Muscle of leg (tissue), 11 donors: ENCODE results near the gene HRH1. TPM values are rescaled to one million over a fixed set of nuclear protein-coding genes. Genes with fewer than 3 reads are reported as not detected.
"Not testable (repeated sequence)": the region's sequence is repeated elsewhere in the genome, so short reads cannot be mapped to it uniquely, and the experiment has no call there.

Source experiments
- DNase-seq: peaks from one replicate; pipeline ENCODE4 v3.0.0; 2013
- H3K27ac ChIP-seq: one replicate; pipeline ENCODE4 v1.5.1; 2013; ENCODE audit warnings: mild to moderate bottlenecking, low read length, control low read depth
- H3K27me3 ChIP-seq: one replicate; pipeline ENCODE4 v1.6.1; 2013; ENCODE audit warnings: low read length; ENCODE audit not compliant: control insufficient read depth, insufficient read depth
- H3K36me3 ChIP-seq: one replicate; pipeline ENCODE4 v1.6.1; 2013; ENCODE audit warnings: low read length; ENCODE audit not compliant: control insufficient read depth, insufficient read depth
- H3K4me1 ChIP-seq: one replicate; pipeline ENCODE4 v1.6.1; 2013; ENCODE audit warnings: low read length; ENCODE audit not compliant: control insufficient read depth, insufficient read depth
- H3K4me3 ChIP-seq: one replicate; pipeline ENCODE4 v1.5.1; 2013; ENCODE audit warnings: low read length, control low read depth
- H3K9me3 ChIP-seq: replicated peaks from 2 replicates; pipeline ENCODE4 v1.6.1; 2013; ENCODE audit warnings: low read depth, low read length; ENCODE audit not compliant: control insufficient read depth
- WGBS: methylation state at CpG from one replicate; pipeline ENCODE4 v1.1.5; 2013; ENCODE audit warnings: missing lambda C conversion rate; ENCODE audit not compliant: insufficient coverage; 5-methylcytosine and 5-hydroxymethylcytosine counted together
- polyA plus RNA-seq, 8 donors: library from polyadenylated mRNA; unstranded; fragments of 120-200 nt; gene quantifications; one replicate each; pipeline versions ENCODE4 v1.2.1 to v1.2.3, GENCODE V29; 2013; ENCODE audit warnings: inconsistent platforms in 1 of 8, low replicate concordance in 1 of 8; ENCODE audit not compliant: insufficient read length in 8 of 8, insufficient read depth in 1 of 8
- total RNA-seq: library from RNA; stranded (reverse); fragments of 120-200 nt; gene quantifications from one replicate; pipeline ENCODE4 v1.2.4, GENCODE V29; 2013

The HRH1 gene
- total and polyA plus RNA-seq, 9 donors, result 1.6 to 6.2 (median 3.2) TPM

- Histone ChIP-seq H3K9me3 (no peaks in the 10 kb centered on the region), H3K4me1 (peaks cover 20% of the 10 kb centered on the region), H3K27ac (no peak overlapping the region), H3K36me3 (no peaks in the 10 kb centered on the region), H3K4me3 (no peak overlapping the region), H3K27me3 (peaks cover 52% of the 10 kb centered on the region)
- 74% methylated on average over 4 of the region's 4 CpGs for WGBS
- no peak for DNase-seq
These were observed 1.7 kb downstream of the HRH1 start for GRCh38 chr3:11156026-11156410.

GRCh38 chr3:11157421-11157820 lies 3.1 kb downstream of the HRH1 start:
- H3K27me3 ChIP-seq, result peaks cover 46% of the 10 kb centered on the region
- 60% methylated on average over 1 of the region's 7 CpGs for WGBS
- peaks cover 20% of the 10 kb centered on the region for H3K4me1 ChIP-seq

GRCh38 chr3:11159421-11159904 lies 5.2 kb downstream of the HRH1 start:
- DNase-seq, result peak; percentile 96
- H3K9me3 ChIP-seq, result no peaks in the 10 kb centered on the region
- H3K36me3 ChIP-seq, result no peaks in the 10 kb centered on the region
- H3K27ac ChIP-seq, result peak overlapping the region; percentile 80
- no peak overlapping the region for H3K4me3 ChIP-seq
- WGBS, result 14% methylated on average over 3 of the region's 5 CpGs
- peaks cover 17% of the 10 kb centered on the region for H3K4me1 ChIP-seq
- peaks cover 38% of the 10 kb centered on the region for H3K27me3 ChIP-seq

More at GRCh38 chr3:11157421-11157820, 3.1 kb downstream of the HRH1 start:
- no peak for DNase-seq
- Histone ChIP-seq H3K27ac (no peak overlapping the region), H3K9me3 (no peaks in the 10 kb centered on the region), H3K4me3 (no peak overlapping the region), H3K36me3 (no peaks in the 10 kb centered on the region)

- peaks cover 20% of the 10 kb centered on the region for H3K27me3 ChIP-seq
- no peak overlapping the region for H3K4me3 ChIP-seq
- WGBS, result 77% methylated on average over 4 of the region's 7 CpGs
- H3K36me3 ChIP-seq, result no peaks in the 10 kb centered on the region
- H3K4me1 ChIP-seq, result peaks cover 17% of the 10 kb centered on the region
- H3K9me3 ChIP-seq, result no peaks in the 10 kb centered on the region
- no peak overlapping the region for H3K27ac ChIP-seq
- no peak for DNase-seq
These were observed 7.4 kb downstream of the HRH1 start for GRCh38 chr3:11161666-11162065.

- Histone ChIP-seq H3K36me3 (no peaks in the 10 kb centered on the region), H3K27ac (no peak overlapping the region), H3K27me3 (peaks cover 10% of the 10 kb centered on the region), H3K9me3 (no peaks in the 10 kb centered on the region), H3K4me3 (no peak overlapping the region), H3K4me1 (peaks cover 17% of the 10 kb centered on the region)
- DNase-seq, result no peak
- WGBS, result 59% methylated on average over 6 of the region's 6 CpGs
These were observed 8.4 kb downstream of the HRH1 start for GRCh38 chr3:11162401-11163345.

GRCh38 chr3:11164607-11165006 lies 10.3 kb downstream of the HRH1 start:
- peak; percentile 87 for DNase-seq
- no peaks in the 10 kb centered on the region for H3K9me3 ChIP-seq
- peak overlapping the region; percentile 51 for H3K27ac ChIP-seq
- peaks cover 10% of the 10 kb centered on the region for H3K27me3 ChIP-seq
- no peak overlapping the region for H3K4me3 ChIP-seq
- peaks cover 18% of the 10 kb centered on the region for H3K4me1 ChIP-seq
- WGBS, result 21% methylated on average over 5 of the region's 5 CpGs
- H3K36me3 ChIP-seq, result no peaks in the 10 kb centered on the region

- no peak for DNase-seq
- Histone ChIP-seq H3K27me3 (peaks cover 10% of the 10 kb centered on the region), H3K27ac (no peak overlapping the region), H3K4me3 (no peak overlapping the region), H3K36me3 (no peaks in the 10 kb centered on the region), H3K9me3 (no peaks in the 10 kb centered on the region), H3K4me1 (peaks cover 15% of the 10 kb centered on the region)
- WGBS, result 65% methylated on average over 5 of the region's 8 CpGs
These were observed 11.2 kb downstream of the HRH1 start for GRCh38 chr3:11165476-11165875.

GRCh38 chr3:11166807-11167400 lies 12.6 kb downstream of the HRH1 start:
- H3K27ac ChIP-seq, DNase-seq, H3K4me3 ChIP-seq, H3K9me3 ChIP-seq, H3K27me3 ChIP-seq, H3K36me3 ChIP-seq: not testable (repeated sequence)
- WGBS, result 65% methylated on average over 8 of the region's 12 CpGs
- peaks cover 15% of the 10 kb centered on the region for H3K4me1 ChIP-seq

- peaks cover 5% of the 10 kb centered on the region for H3K27me3 ChIP-seq
- H3K9me3 ChIP-seq, result no peaks in the 10 kb centered on the region
- peaks cover 15% of the 10 kb centered on the region for H3K4me1 ChIP-seq
- no peak overlapping the region for H3K4me3 ChIP-seq
- no peak overlapping the region for H3K27ac ChIP-seq
- H3K36me3 ChIP-seq, result no peaks in the 10 kb centered on the region
- DNase-seq, result no peak
- WGBS, result 100% methylated on average over 1 of the region's 3 CpGs
These were observed 13.3 kb downstream of the HRH1 start for GRCh38 chr3:11167590-11167989.

GRCh38 chr3:11168406-11168805 lies 14.1 kb downstream of the HRH1 start:
- peaks cover 2% of the 10 kb centered on the region for H3K27me3 ChIP-seq
- no peaks in the 10 kb centered on the region for H3K9me3 ChIP-seq
- no peak overlapping the region for H3K4me3 ChIP-seq
- H3K4me1 ChIP-seq, result peaks cover 15% of the 10 kb centered on the region
- 95% methylated on average over 12 of the region's 13 CpGs for WGBS
- no peaks in the 10 kb centered on the region for H3K36me3 ChIP-seq
- H3K27ac ChIP-seq, result no peak overlapping the region
- no peak for DNase-seq
